HTERT RPE-1 (cell line): ENCODE measurements around the gene BANF1.

Experiments
- in situ Hi-C: fragments of 300-500 bp; cut with MboI; formaldehyde crosslinking; loops from 4 replicates; pipeline ENCODE4 v1.14.3; 2020; ENCODE audit warnings: low sequenced_read_pairs

Gene BANF1

DNA sequence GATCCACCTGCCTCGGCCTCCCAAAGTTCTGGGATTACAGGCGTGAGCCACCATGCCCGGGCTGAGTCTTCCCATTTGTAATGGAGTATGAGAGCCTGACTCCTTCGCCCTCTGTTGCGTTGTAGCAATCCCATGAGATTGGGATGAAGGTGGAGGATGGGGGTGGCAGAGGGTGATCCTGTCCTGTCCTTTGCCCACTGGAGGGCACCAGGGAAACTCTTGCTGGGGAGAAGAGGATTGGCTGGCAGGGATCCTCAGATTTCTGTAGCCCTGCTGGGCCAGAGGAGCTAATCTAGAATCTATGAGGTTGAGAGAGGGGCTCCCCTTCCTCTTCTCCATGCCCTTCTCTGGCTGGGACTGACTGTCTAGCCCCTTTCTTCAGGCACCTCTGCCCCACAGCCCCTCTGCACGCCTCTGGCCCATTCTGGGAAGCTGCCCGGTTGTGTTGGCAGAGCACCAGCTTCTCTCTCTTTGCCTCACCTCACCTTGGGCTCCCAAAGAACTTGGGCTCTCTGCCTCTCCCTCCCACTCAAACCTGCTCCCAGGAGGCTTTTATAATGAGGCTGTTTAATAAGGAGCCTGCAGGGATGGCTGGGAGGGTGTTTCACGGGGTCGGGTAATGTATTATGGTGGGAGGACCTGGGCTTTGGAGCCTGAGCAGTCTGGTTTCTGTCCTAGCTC lies 33.5 kb downstream of the BANF1 start:
- in situ Hi-C loops: no loop called here

DNA sequence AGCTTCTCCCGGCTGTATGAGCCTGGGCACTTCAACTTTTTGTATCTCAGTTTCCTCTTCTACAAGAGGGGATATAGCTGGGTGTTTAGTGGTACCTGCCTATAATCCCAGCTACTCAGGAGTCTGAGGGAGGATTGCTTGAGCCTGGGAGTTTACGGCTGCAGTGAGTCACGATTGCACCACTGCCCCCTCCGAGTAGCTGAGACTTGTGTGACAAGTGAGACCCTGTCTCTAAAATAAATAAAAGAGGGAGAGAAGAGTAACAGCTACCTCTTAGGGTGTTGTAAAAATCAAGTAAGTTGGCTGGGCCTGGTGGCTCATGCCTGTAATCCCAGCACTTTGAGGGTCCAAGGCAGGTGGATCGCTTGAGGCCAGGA lies 34.0 kb downstream of the BANF1 start:
- in situ Hi-C loops: no loop called here

DNA sequence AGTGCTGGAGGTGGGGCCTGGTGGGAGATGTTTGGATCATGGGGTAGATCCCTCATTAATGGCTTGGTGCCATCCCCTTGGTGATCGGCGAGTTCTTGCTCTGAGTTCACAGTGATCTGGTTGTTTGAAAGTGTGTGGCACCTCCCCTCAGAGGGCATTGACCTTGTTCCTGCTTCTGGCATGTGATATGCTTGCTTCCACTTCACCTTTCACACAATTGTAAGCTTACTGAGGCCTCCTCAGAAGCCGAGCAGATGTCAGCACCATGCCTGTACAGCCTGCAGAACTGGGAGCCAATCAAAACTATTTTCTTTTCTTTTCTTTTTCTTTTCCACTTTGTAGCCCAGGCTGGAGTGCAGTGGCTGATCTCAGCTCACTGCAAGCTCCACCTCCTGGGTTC lies 35.0 kb downstream of the BANF1 start:
- in situ Hi-C loops: no loop called here

DNA sequence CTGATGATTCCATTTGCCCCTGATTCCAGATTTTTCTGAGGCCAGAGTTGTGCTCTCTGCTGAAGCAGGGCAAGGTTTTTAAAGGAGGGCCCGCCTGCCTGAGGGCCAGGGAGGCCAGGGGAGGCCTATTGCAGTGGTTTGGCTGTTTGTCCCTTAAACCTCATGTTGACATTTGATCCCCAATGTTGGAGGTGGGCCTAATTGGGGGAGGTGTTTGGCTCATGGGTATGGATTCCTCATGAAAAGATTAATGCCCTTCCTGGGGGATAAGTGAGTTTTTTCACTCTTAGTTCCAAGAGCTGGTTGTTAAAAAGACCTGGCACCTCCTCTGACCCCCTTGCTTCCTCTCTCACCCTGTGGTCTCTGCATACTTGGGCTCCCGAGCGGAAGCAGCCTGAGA lies 37.5 kb downstream of the BANF1 start:
- in situ Hi-C loops: no loop called here

- in situ Hi-C loops: no loop called here
These were observed 40.1 kb downstream of the BANF1 start for GRCh38 chr11:66042227-66042995.

GRCh38 chr11:66042996-66043906 lies 40.9 kb downstream of the BANF1 start:
- in situ Hi-C loops: no loop called here

- in situ Hi-C loops: no loop called here
These were observed 42.5 kb downstream of the BANF1 start for GRCh38 chr11:66044757-66045156.

DNA sequence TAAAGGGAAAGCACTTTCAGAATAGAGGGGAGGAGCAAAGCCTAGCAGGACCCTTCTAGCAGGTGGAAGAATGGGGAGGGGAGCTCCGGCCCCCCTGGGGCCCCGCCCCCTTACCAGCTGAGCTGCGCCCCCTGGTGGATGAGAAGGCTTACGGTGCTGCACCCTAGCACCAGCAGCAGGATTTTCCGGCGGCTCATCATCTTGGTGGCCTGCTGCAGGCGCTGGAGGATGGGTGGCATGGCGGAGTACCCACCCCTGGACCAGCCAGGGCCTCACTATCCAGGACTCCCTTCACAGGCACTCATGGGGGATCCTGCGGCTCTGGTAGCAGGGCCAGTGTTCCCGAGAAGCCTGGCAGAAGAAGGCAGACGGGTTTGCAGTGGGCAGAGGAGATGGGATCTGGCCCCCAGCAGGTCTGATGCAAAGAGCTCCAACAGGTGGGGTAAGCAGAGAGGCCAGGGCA lies 42.9 kb downstream of the BANF1 start:
- in situ Hi-C loops: no loop called here

- in situ Hi-C loops: no loop called here
These were observed 44.6 kb downstream of the BANF1 start for GRCh38 chr11:66046901-66047300.

GRCh38 chr11:66047541-66048365 lies 45.5 kb downstream of the BANF1 start:
- in situ Hi-C loops: no loop called here

DNA sequence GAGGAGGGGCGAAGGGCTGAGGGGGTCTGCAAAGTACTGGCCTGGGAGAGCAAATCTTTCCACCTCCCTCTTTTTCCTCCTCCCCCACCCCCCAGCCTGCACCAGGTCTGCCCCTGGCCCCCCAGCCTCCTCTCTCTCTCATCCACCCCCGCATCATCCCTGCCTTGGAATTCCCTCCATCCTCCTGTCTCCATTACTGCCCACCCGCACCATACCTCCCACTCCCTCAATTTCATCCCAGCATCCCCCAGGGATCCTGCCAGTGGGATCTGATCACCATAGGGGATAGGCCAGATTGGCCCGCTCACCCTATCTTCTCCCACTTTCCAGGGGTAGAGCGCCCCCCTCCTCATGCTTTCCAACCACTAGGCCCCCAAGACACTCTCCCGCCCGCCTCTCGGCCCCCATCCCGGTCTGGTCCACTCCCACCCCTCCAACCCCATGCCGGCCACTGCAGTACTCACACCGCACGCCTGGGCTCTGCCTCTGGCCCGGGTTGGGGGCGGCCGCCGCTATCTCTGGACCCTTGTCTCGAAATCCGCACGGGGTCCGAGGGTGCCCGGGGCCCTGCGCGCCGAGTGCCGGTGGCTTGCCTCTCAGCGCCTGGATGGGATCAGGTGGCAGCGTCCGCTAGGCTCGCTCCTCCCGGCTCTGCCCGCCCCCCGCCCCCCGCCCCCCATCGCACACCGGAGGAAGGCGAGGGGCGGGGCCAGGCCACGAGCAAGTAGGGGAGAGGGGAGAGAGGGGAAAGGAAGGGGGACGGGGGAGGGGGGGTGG lies 46.4 kb downstream of the BANF1 start, which contains the start of gene GAL3ST3:
GAL3ST3 (minus strand) TSS at position 615 of the 777 bp plus-strand sequence. CDS start 3,746 bp downstream, outside the sequence.
- in situ Hi-C loops: no loop called here

- in situ Hi-C loops: no loop called here
These were observed 48.4 kb downstream of the BANF1 start for GRCh38 chr11:66050581-66051231.

- in situ Hi-C loops: no loop called here
These were observed 49.1 kb downstream of the BANF1 start for GRCh38 chr11:66051371-66051765.

GRCh38 chr11:66051766-66052663 lies 49.7 kb downstream of the BANF1 start, which contains the start of gene SF3B2:
Gene SF3B2, plus strand, starts transcription at chr11:66052364. Its CDS starts 21 bp downstream, at chr11:66052385.
- in situ Hi-C loops: no loop called here

- in situ Hi-C loops: no loop called here
These were observed 50.3 kb downstream of the BANF1 start for GRCh38 chr11:66052664-66052982.
